HFFc6 (cell line): ENCODE results near the gene DHRSX. TPM values are rescaled to one million over a fixed set of nuclear protein-coding genes. Genes with fewer than 3 reads are reported as not detected.
"Not testable (repeated sequence)": the region's sequence is repeated elsewhere in the genome, so short reads cannot be mapped to it uniquely, and the experiment has no call there.

Source experiments
- DNase-seq: peaks from one replicate; pipeline ENCODE4 v3.0.0-alpha.2; 2018
- H3K27ac Mint-ChIP-seq: 2 replicates; pipeline ENCODE4 v1.8.0; 2020; ENCODE audit warnings: mild to moderate bottlenecking, mixed read lengths
- H3K27me3 Mint-ChIP-seq: 2 replicates; pipeline ENCODE4 v1.8.0; 2021; ENCODE audit warnings: mild to moderate bottlenecking, moderate library complexity, mixed read lengths; ENCODE audit not compliant: insufficient read depth
- H3K36me3 Mint-ChIP-seq: 2 replicates; pipeline ENCODE4 v1.8.0; 2021; ENCODE audit warnings: low read depth, mixed read lengths
- H3K4me1 Mint-ChIP-seq: 2 replicates; pipeline ENCODE4 v1.8.0; 2020; ENCODE audit warnings: low read depth, mixed read lengths
- H3K4me3 Mint-ChIP-seq: 2 replicates; pipeline ENCODE4 v1.8.0; 2020; ENCODE audit warnings: mild to moderate bottlenecking, moderate library complexity, mixed read lengths
- H3K9me3 Mint-ChIP-seq: 2 replicates; pipeline ENCODE4 v1.8.0; 2020; ENCODE audit warnings: mild to moderate bottlenecking, mixed read lengths
- total RNA-seq, 6 experiments: library from RNA; stranded (reverse); fragmentation: NEBNext Ultra II Directional; extraction: Animal tissue kit (Norgen Biotek cat#: 25700); gene quantifications; 2 replicates in 1 of 6; 3 replicates in 5 of 6; pipeline ENCODE4 v1.2.3, GENCODE V29; 2021
- TF ChIP-seq, protein P1 (sequence below): fragments of 200-600 bp; sonication (generic); IDR thresholded peaks from 2 replicates; pipeline ENCODE4 v1.5.0; 2021; ENCODE audit warnings: antibody characterized with exemption, mild to moderate bottlenecking

The DHRSX gene
- total RNA-seq, 6 experiments from 2014 or later: 19.6 to 27.1 (median 22.9) TPM

DNA sequence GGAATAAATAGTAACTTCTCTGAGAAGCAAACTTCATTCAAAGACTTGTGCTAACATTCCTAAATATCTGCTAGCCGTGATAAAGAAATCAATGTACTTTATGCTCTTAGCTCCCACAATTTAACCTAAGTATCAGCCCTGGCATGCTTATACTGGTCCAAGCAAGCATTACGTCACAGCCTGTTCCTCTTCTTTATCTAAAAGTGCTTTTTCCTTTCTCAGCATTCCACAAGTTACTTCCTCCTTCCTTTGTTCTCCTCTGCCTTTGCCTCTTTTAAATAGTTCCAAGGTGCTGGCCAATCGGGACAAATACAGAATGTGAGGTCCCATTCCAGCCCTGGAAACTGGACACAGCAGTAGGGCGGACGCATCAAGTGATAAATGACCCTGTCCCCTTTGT lies 249.6 kb downstream of the DHRSX start:
- no peak overlapping the region for H3K27ac Mint-ChIP-seq
- no peak overlapping the region for H3K4me3 Mint-ChIP-seq
- DNase-seq: no peak
- H3K36me3 Mint-ChIP-seq: peaks cover 24% of the 10 kb centered on the region
- no peaks in the 10 kb centered on the region for H3K4me1 Mint-ChIP-seq
- TF ChIP-seq, protein P1, sequence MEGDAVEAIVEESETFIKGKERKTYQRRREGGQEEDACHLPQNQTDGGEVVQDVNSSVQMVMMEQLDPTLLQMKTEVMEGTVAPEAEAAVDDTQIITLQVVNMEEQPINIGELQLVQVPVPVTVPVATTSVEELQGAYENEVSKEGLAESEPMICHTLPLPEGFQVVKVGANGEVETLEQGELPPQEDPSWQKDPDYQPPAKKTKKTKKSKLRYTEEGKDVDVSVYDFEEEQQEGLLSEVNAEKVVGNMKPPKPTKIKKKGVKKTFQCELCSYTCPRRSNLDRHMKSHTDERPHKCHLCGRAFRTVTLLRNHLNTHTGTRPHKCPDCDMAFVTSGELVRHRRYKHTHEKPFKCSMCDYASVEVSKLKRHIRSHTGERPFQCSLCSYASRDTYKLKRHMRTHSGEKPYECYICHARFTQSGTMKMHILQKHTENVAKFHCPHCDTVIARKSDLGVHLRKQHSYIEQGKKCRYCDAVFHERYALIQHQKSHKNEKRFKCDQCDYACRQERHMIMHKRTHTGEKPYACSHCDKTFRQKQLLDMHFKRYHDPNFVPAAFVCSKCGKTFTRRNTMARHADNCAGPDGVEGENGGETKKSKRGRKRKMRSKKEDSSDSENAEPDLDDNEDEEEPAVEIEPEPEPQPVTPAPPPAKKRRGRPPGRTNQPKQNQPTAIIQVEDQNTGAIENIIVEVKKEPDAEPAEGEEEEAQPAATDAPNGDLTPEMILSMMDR: no peak
- H3K9me3 Mint-ChIP-seq: peaks cover 39% of the 10 kb centered on the region
- no peaks in the 10 kb centered on the region for H3K27me3 Mint-ChIP-seq

DNA sequence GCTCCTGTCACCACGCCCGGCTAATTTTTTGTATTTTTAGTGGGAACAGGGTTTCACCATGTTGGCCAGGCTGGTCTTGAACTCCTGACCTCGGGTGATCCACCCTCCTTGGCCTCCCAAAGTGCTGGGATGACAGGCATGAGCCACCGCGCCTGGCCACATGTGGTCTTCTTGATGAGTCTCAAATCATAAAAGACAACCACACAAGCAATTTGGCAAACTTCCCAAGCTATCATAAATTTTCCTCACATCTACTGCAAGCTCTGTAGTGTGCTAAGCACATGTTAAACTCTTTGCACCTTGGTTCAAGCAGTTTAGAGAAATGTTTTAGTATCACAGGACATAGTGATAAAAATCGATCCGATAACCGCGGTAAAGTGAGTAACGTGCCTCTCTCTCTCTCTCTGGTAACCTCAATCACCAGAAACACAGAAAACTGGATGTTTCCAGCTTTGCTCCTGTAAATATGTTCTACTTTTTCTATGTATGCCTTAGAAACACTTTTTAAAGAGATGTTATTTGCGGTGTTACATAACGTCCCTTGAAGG lies 256.8 kb downstream of the DHRSX start:
- H3K36me3 Mint-ChIP-seq: peaks cover 15% of the 10 kb centered on the region
- H3K27ac Mint-ChIP-seq: no peak overlapping the region
- H3K9me3 Mint-ChIP-seq: peaks cover 5% of the 10 kb centered on the region
- H3K4me1 Mint-ChIP-seq: no peaks in the 10 kb centered on the region
- no peak for DNase-seq
- TF ChIP-seq, protein P1: no peak
- H3K4me3 Mint-ChIP-seq: no peak overlapping the region
- H3K27me3 Mint-ChIP-seq: no peaks in the 10 kb centered on the region; the same call in none of the 2 replicates

- no peak for DNase-seq
- H3K4me3 Mint-ChIP-seq: no peak overlapping the region
- H3K27ac Mint-ChIP-seq: no peak overlapping the region
- H3K27me3 Mint-ChIP-seq: no peaks in the 10 kb centered on the region; the same call in none of the 2 replicates
- H3K4me1 Mint-ChIP-seq: no peaks in the 10 kb centered on the region
- peaks cover 12% of the 10 kb centered on the region for H3K36me3 Mint-ChIP-seq
- H3K9me3 Mint-ChIP-seq: no peaks in the 10 kb centered on the region
- TF ChIP-seq, protein P1: no peak
These were observed 257.8 kb downstream of the DHRSX start for GRCh38 chrX:2242980-2243379.

DNA sequence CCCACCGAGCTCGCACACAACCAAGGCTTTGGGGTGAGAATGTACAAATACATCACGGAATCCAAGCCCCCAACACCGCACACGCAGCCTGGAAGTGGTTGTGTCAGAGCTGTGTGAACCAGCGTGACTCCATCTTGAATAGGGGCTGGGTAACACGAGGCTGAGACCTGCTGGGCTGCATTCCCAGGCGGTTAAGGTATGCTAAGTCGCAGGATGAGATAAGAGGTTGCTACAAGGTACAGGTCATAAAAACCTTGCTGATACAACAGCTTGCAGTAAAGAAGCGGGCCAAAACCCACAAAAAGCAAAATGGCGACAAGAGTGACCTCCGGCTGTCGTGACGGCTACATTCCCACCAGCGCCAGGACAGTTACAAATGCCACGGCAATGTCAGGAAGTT lies 258.4 kb downstream of the DHRSX start:
- Mint-ChIP-seq H3K4me1 (no peaks in the 10 kb centered on the region), H3K27ac (no peak overlapping the region), H3K27me3 (no peaks in the 10 kb centered on the region; the same call in none of the 2 replicates), H3K9me3 (no peaks in the 10 kb centered on the region), H3K4me3 (no peak overlapping the region), H3K36me3 (peaks cover 12% of the 10 kb centered on the region)
- no peak for DNase-seq
- TF ChIP-seq, protein P1: no peak

DNA sequence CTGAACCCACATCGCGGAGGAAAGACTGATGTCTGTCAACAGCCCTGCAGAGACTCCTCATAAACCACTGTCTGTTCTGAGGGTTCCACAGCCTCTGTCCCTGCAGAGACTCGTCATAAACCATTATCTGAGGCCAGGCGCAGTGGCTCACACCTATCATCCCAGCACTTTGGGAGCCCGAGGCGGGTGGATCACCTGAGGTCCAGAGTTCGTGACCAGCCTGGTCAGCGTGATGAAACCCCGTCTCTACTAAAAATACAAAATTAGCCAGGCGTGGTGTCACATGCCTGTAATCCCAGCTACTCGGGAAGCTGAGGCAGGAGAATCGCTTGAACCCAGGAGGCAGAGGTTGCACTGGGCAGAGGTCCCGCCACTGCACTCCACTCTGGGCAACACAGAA lies 259.3 kb downstream of the DHRSX start:
- H3K4me1 Mint-ChIP-seq, H3K27ac Mint-ChIP-seq, DNase-seq, H3K27me3 Mint-ChIP-seq, H3K9me3 Mint-ChIP-seq, H3K4me3 Mint-ChIP-seq: not testable (repeated sequence)
- peaks cover 12% of the 10 kb centered on the region for H3K36me3 Mint-ChIP-seq

GRCh38 chrX:2240761-2241160 lies 260.0 kb downstream of the DHRSX start:
- H3K4me1 Mint-ChIP-seq, H3K27me3 Mint-ChIP-seq, H3K4me3 Mint-ChIP-seq, H3K9me3 Mint-ChIP-seq, H3K27ac Mint-ChIP-seq, DNase-seq: not testable (repeated sequence)
- peaks cover 12% of the 10 kb centered on the region for H3K36me3 Mint-ChIP-seq

DNA sequence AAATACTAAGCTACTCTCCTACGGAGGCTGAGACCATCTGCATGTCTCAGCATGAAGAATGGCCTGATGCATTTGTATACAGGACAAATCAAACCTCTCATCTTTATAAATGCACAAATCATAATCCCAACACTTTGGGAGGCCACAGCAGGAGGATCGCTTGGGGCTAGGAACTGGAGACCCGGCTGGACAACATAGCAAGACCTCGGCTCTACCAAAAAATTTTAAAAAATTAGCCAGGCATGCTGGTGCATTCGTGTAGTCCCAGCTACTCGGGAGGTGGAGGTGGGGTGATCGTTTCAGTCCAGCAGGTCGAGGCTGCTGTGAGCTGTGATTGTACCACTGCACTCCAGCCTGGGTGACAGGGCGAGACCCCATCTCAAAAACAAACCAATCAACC lies 262.8 kb downstream of the DHRSX start:
- Mint-ChIP-seq H3K36me3 (peaks cover 8% of the 10 kb centered on the region), H3K9me3 (no peaks in the 10 kb centered on the region)
- TF ChIP-seq, protein P1: no peak

More for the DNA sequence above, 262.8 kb downstream of the DHRSX start:
- Mint-ChIP-seq H3K4me1 (no peaks in the 10 kb centered on the region), H3K27me3 (no peaks in the 10 kb centered on the region; the same call in none of the 2 replicates), H3K4me3 (no peak overlapping the region; the same call in 1 of the 2 replicates), H3K27ac (no peak overlapping the region)
- DNase-seq: no peak
